Caco-2 (cell line): ENCODE data around the gene DEUP1. TPM values are rescaled to one million over a fixed set of nuclear protein-coding genes. Genes with fewer than 3 reads are reported as not detected.

Experiments
- BruUV-seq: library from RNA; stranded (reverse); fragments of 400-500 nt; replicated peaks from 2 replicates; lab custom pipeline; 2021; lab: Mats Ljungman, UMichigan
- CTCF ChIA-PET: fragments of 300-600 bp; sonication (Branson Sonifier 250); formaldehyde crosslinking; loops from one replicate; lab custom pipeline; 2022; ENCODE audit warnings: antibody characterized with exemption; lab: Charles Lee
- POLR2A ChIA-PET: fragments of 300-600 bp; sonication (Branson Sonifier 250); formaldehyde crosslinking; loops from one replicate; lab custom pipeline; 2022; ENCODE audit warnings: antibody characterized with exemption; lab: Charles Lee
- DNase-seq, 2 experiments: peaks; one replicate each; pipeline versions ENCODE4 v3.0.0 to v3.0.0-alpha.2; 2020 to 2022
- H3K27me3 ChIP-seq: replicated peaks from 2 replicates; pipeline ENCODE4 v1.6.0; 2011; ENCODE audit warnings: low read length; ENCODE audit not compliant: control insufficient read depth, insufficient read depth
- H3K36me3 ChIP-seq: 2 replicates; pipeline ENCODE4 v1.5.1; 2011; ENCODE audit warnings: low read length; ENCODE audit not compliant: control insufficient read depth, insufficient read depth
- H3K4me1 ChIP-seq: fragments of 250-450 bp; sonication (Bioruptor Pico); 2 replicates; pipeline ENCODE4 v1.5.1; 2020; ENCODE audit warnings: mild to moderate bottlenecking
- H3K4me3 ChIP-seq: 2 replicates; pipeline ENCODE4 v1.5.1; 2011; ENCODE audit warnings: low read depth, mild to moderate bottlenecking, control low read depth, low read length
- H3K9me3 ChIP-seq: fragments of 250-450 bp; sonication (Bioruptor Pico); 2 replicates; pipeline ENCODE4 v1.5.1; 2020; ENCODE audit warnings: mild to moderate bottlenecking, moderate library complexity
- H3K27ac Mint-ChIP-seq: one replicate; pipeline ENCODE4 v1.8.0; 2022; ENCODE audit warnings: mixed read lengths; ENCODE audit not compliant: unreplicated experiment
- H3K27me3 Mint-ChIP-seq: one replicate; pipeline ENCODE4 v1.8.0; 2022; ENCODE audit warnings: mixed read lengths; ENCODE audit not compliant: insufficient read depth, unreplicated experiment
- H3K36me3 Mint-ChIP-seq: one replicate; pipeline ENCODE4 v1.8.0; 2022; ENCODE audit warnings: mild to moderate bottlenecking, mixed read lengths; ENCODE audit not compliant: insufficient read depth, unreplicated experiment
- H3K4me1 Mint-ChIP-seq: one replicate; pipeline ENCODE4 v1.8.0; 2022; ENCODE audit warnings: low read depth, mixed read lengths; ENCODE audit not compliant: unreplicated experiment
- H3K4me3 Mint-ChIP-seq: one replicate; pipeline ENCODE4 v1.8.0; 2022; ENCODE audit warnings: mild to moderate bottlenecking, moderate library complexity, mixed read lengths; ENCODE audit not compliant: unreplicated experiment
- H3K9me3 Mint-ChIP-seq: one replicate; pipeline ENCODE4 v1.8.0; 2022; ENCODE audit warnings: mixed read lengths; ENCODE audit not compliant: unreplicated experiment
- intact Hi-C: fragments of 100-400 bp; cut with micrococcal nuclease; formaldehyde crosslinking; loops from one replicate; pipeline ENCODE4 v1.10.0; 2022; ENCODE audit not compliant: unreplicated experiment
- total RNA-seq: library from RNA; stranded (reverse); gene quantifications from 2 replicates; pipeline ENCODE4 v1.2.3, GENCODE V29; 2022
- TF ChIP-seq, protein P1 (sequence below), 2 experiments: fragments of 200-600 bp in 1 of 2; IDR thresholded peaks; 1 replicate in 1 of 2; 2 replicates in 1 of 2; pipeline versions ENCODE4 v1.5.1 to v1.8.0; 2011 to 2022; ENCODE audit warnings: antibody characterized with exemption in 1 of 2, control low read depth in 1 of 2, inconsistent platforms in 1 of 2, low read depth in 1 of 2, low read length in 1 of 2, mild to moderate bottlenecking in 1 of 2, moderate library complexity in 1 of 2; ENCODE audit not compliant: insufficient read depth in 1 of 2, severe bottlenecking in 1 of 2, unreplicated experiment in 1 of 2

DEUP1 gene
- total RNA-seq, 1 experiment from 2014 or later: 0.25 TPM

DNA sequence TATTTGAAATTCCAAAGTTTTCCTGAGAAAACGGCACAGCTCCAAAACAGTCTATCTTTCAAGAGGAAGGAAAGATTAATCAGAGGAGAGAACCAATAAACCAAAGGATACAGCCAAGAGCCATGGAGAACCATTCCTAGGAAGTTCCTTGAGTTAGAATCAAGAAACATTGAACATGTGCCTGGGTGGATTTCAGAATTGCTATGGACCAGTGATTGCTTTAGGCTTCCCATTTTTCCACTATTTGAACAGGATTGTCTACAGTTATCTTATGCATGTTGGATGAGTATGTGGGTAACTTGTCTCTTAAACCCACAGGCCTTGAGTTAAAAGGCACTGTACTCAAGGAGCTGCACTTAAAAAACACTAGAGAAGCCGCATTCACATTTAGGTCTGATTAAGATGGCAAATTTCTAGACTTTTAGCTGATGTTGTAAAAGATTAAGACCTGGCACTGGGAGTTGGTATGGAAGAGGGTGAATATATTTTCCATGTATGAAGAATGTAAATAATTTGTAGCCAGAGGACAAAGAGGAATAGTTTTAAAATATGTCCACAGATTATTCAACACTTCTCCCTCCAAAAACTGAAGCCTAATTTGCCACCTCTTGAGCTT is 11.2 kb upstream of the DEUP1 start:
- DNase-seq: no peak
- CTCF ChIA-PET: interaction anchor here (0.7 kb wide), 1 partner anchor 267 kb away, joined by 3 read pairs; no protein-coding TSS in a partner anchor

DNA sequence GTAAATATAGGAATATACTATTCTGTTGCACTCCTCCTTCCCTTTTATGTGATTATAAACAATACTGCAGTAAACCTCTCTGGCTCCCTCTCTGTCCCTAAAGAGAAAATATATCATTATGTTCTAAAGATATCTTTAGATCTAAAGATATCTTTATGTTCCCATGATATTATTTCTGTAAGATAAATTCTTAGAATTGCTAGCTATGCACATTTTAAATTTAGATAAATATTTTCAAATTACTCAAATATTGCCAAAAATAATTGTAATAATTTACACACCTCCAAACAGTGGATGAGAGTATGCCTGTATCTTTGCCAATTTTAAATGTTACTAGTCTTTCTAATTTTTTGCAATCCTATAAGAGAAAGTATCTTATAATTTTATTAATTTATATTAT is 10.3 kb upstream of the DEUP1 start:
- ChIA-PET POLR2A (interaction anchor here (0.6 kb wide), 1 partner anchor 337 kb away, joined by 4 read pairs; no protein-coding TSS in a partner anchor), CTCF (no interaction called here)
- H3K9me3 Mint-ChIP-seq: peaks cover 13% of the 10 kb centered on the region
- TF ChIP-seq, protein P1, sequence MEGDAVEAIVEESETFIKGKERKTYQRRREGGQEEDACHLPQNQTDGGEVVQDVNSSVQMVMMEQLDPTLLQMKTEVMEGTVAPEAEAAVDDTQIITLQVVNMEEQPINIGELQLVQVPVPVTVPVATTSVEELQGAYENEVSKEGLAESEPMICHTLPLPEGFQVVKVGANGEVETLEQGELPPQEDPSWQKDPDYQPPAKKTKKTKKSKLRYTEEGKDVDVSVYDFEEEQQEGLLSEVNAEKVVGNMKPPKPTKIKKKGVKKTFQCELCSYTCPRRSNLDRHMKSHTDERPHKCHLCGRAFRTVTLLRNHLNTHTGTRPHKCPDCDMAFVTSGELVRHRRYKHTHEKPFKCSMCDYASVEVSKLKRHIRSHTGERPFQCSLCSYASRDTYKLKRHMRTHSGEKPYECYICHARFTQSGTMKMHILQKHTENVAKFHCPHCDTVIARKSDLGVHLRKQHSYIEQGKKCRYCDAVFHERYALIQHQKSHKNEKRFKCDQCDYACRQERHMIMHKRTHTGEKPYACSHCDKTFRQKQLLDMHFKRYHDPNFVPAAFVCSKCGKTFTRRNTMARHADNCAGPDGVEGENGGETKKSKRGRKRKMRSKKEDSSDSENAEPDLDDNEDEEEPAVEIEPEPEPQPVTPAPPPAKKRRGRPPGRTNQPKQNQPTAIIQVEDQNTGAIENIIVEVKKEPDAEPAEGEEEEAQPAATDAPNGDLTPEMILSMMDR (IDR thresholded peaks at IDR 0.05; ENCODE audit: insufficient read depth in 1 of 2, low read depth in 1 of 2, low read length in 1 of 2, severe bottlenecking in 1 of 2, unreplicated experiment in 1 of 2): no peak
- no peak overlapping the region for H3K4me3 Mint-ChIP-seq
- no peak for DNase-seq
- Histone ChIP-seq H3K9me3 (no peaks in the 10 kb centered on the region), H3K36me3 (no peaks in the 10 kb centered on the region), H3K27me3 (no peaks in the 10 kb centered on the region; the same call in 1 of the 2 replicates), H3K4me3 (no peak overlapping the region), H3K4me1 (no peaks in the 10 kb centered on the region)
- H3K27ac Mint-ChIP-seq: no peak overlapping the region
- no peaks in the 10 kb centered on the region for H3K36me3 Mint-ChIP-seq
- intact Hi-C loops: no loop called here
- no peaks in the 10 kb centered on the region for H3K4me1 Mint-ChIP-seq
- BruUV-seq: no TSS peak
- H3K27me3 Mint-ChIP-seq: peaks cover 10% of the 10 kb centered on the region

More for the DNA sequence above, 11.2 kb upstream of the DEUP1 start:
- Histone ChIP-seq H3K4me1 (no peaks in the 10 kb centered on the region), H3K9me3 (peaks cover 5% of the 10 kb centered on the region), H3K36me3 (no peaks in the 10 kb centered on the region), H3K27me3 (no peaks in the 10 kb centered on the region; the same call in 1 of the 2 replicates), H3K4me3 (no peak overlapping the region)
- Mint-ChIP-seq H3K36me3 (no peaks in the 10 kb centered on the region), H3K9me3 (peaks cover 22% of the 10 kb centered on the region), H3K4me1 (no peaks in the 10 kb centered on the region), H3K27me3 (peaks cover 10% of the 10 kb centered on the region), H3K27ac (no peak overlapping the region), H3K4me3 (no peak overlapping the region)
- POLR2A ChIA-PET: no interaction called here
- intact Hi-C loops: no loop called here
- no TSS peak for BruUV-seq
- TF ChIP-seq, protein P1 (IDR thresholded peaks at IDR 0.05; ENCODE audit: insufficient read depth in 1 of 2, low read depth in 1 of 2, low read length in 1 of 2, severe bottlenecking in 1 of 2, unreplicated experiment in 1 of 2): no peak

DNA sequence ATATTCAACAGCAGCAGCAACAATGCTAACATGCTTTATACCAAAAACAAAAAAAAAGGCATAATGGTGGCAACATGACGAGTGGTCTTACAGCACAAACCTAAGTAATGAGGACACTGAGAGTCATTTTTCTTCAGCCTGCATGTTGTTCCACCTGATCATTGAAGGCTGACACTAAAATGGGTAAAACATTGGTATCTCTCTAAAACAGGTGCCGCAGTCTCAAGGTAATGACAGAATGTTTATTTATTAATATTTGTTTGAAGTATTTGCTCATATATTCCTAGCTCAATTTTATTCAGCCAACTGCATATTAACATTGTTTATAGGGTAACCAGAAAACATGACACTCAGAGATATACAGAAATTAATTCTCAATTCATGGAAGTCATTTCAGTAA is 8.3 kb upstream of the DEUP1 start:
- Mint-ChIP-seq H3K36me3 (no peaks in the 10 kb centered on the region), H3K27me3 (peaks cover 6% of the 10 kb centered on the region), H3K4me3 (no peak overlapping the region), H3K27ac (no peak overlapping the region), H3K4me1 (no peaks in the 10 kb centered on the region), H3K9me3 (no peaks in the 10 kb centered on the region)
- TF ChIP-seq, protein P1 (IDR thresholded peaks at IDR 0.05; ENCODE audit: insufficient read depth in 1 of 2, low read depth in 1 of 2, low read length in 1 of 2, severe bottlenecking in 1 of 2, unreplicated experiment in 1 of 2): no peak
- BruUV-seq: no TSS peak
- intact Hi-C loops: no loop called here
- no peaks in the 10 kb centered on the region; the same call in 1 of the 2 replicates for H3K27me3 ChIP-seq
- H3K4me1 ChIP-seq: no peaks in the 10 kb centered on the region
- no peaks in the 10 kb centered on the region for H3K36me3 ChIP-seq
- CTCF ChIA-PET: no interaction called here
- DNase-seq: no peak
- POLR2A ChIA-PET: no interaction called here
- H3K9me3 ChIP-seq: no peaks in the 10 kb centered on the region
- no peak overlapping the region for H3K4me3 ChIP-seq
